ENCODE results near the gene CCDC171. TPM values are rescaled to one million over a fixed set of nuclear protein-coding genes. Genes with fewer than 3 reads are reported as not detected.

CCDC171 gene
- total RNA-seq, 3 donors from 2014 or later: 0.63 to 0.73 (median 0.71) TPM

DNA sequence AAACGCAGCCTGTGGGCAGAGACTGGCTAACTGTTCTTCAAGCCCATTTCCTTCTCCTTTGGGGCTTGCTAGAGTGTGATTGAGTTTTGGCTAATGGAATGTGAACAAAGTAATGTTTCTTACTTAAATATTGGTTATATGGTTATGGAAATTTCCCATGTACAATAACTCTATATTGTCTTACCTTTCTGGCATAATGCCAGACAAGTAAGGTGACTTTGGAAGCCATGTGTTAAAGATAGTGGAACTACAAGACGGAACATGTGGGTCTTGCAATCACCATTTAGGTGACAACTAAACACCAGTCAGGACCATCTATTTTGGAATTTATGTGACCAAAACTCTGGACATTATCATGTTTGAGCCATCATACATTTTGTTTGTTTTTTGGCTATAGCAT is 260.2 kb downstream of the CCDC171 start:
- H3K36me3 Mint-ChIP-seq (ENCODE audit: insufficient read depth): no peaks in the 10 kb centered on the region
- ATAC-seq (no peak), DNase-seq (no peak)
- no peak overlapping the region for H3K4me3 Mint-ChIP-seq
- H3K9me3 Mint-ChIP-seq: peaks cover 5% of the 10 kb centered on the region
- H3K27me3 Mint-ChIP-seq (ENCODE audit: low read depth): peaks cover 3% of the 10 kb centered on the region
- no peaks in the 10 kb centered on the region for H3K4me1 Mint-ChIP-seq (ENCODE audit: low read depth)

DNA sequence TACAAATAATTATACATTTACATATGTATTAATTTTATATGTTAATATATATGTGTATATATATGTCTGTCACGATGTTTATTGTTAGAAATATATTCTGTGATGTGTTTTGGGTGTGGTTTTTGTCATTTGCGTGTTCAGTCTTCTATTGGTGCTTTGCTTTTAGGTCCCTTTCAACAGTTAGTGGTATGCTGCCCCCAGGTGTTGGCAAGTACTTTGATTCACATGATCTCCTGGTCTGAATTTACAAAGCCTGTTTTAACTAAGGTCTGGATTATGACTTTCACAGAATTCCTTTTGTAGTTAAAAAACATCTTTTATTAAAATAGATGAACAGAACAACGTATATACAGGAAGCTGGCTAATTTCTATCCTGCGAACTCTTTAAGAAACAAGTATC is 271.5 kb downstream of the CCDC171 start:
- no peaks in the 10 kb centered on the region for H3K36me3 Mint-ChIP-seq (ENCODE audit: insufficient read depth)
- H3K9me3 Mint-ChIP-seq: no peaks in the 10 kb centered on the region
- no peak overlapping the region for H3K4me3 Mint-ChIP-seq
- no peaks in the 10 kb centered on the region for H3K27me3 Mint-ChIP-seq (ENCODE audit: low read depth)
- H3K4me1 Mint-ChIP-seq (ENCODE audit: low read depth): no peaks in the 10 kb centered on the region
- DNase-seq (no peak), ATAC-seq (no peak)

DNA sequence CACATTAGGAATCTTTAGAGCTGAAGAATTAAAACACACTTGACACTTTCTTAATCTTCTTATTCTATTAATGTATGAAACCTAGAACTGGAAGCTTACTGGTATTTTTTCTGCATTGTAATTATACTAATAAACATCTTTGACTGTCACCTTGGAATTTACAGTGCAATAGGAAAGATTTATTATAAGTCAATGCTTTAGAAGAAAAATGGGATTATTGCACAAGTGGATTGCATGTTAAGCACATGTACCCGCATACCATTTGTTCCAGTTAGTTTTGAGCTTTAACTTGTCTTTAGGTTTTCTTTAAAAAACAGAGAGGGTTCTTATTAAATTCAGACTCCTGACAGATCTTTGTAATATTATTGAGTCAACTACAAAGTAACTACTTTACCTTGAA is 278.5 kb downstream of the CCDC171 start:
- ATAC-seq: no peak
- DNase-seq: no peak
- H3K36me3 Mint-ChIP-seq (ENCODE audit: insufficient read depth): no peaks in the 10 kb centered on the region
- H3K4me1 Mint-ChIP-seq (ENCODE audit: low read depth): no peaks in the 10 kb centered on the region
- H3K4me3 Mint-ChIP-seq: no peak overlapping the region
- no peaks in the 10 kb centered on the region for H3K9me3 Mint-ChIP-seq
- H3K27me3 Mint-ChIP-seq (ENCODE audit: low read depth): no peaks in the 10 kb centered on the region

- no peak for DNase-seq
- no peaks in the 10 kb centered on the region for H3K4me1 Mint-ChIP-seq (ENCODE audit: low read depth)
- no peak for ATAC-seq
- no peaks in the 10 kb centered on the region for H3K36me3 Mint-ChIP-seq (ENCODE audit: insufficient read depth)
- H3K4me3 Mint-ChIP-seq: no peak overlapping the region
- no peaks in the 10 kb centered on the region for H3K27me3 Mint-ChIP-seq (ENCODE audit: low read depth)
- H3K9me3 Mint-ChIP-seq: no peaks in the 10 kb centered on the region
Observed at GRCh38 chr9:15834541-15834940, 281.7 kb downstream of the CCDC171 start.

GRCh38 chr9:15837079-15837679 is 284.3 kb downstream of the CCDC171 start:
- DNase-seq (no peak), ATAC-seq (no peak)
- no peaks in the 10 kb centered on the region for H3K9me3 Mint-ChIP-seq
- no peaks in the 10 kb centered on the region for H3K36me3 Mint-ChIP-seq (ENCODE audit: insufficient read depth)
- H3K4me3 Mint-ChIP-seq: no peak overlapping the region
- H3K27me3 Mint-ChIP-seq (ENCODE audit: low read depth): no peaks in the 10 kb centered on the region
- H3K4me1 Mint-ChIP-seq (ENCODE audit: low read depth): no peaks in the 10 kb centered on the region

DNA sequence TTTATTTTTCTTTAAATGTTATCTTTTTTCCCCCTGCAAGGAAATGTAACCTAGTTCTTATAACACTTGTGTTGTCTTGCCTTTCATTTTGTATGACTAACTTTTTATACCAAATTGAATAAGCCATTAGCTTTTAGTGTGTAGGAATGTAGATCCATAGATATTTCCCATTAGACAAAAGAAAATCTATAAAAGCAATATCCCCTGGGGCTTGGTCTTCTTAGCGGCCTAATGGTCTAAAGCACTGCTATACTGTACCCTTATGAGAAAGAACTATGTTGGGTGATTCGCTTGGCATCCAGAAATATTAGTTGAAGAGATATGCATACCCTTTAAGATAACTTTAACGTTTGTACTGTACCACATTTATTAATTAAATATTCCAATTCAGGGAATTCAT is 289.2 kb downstream of the CCDC171 start:
- H3K36me3 Mint-ChIP-seq (ENCODE audit: insufficient read depth): no peaks in the 10 kb centered on the region
- no peak for ATAC-seq
- H3K4me3 Mint-ChIP-seq: no peak overlapping the region
- H3K27me3 Mint-ChIP-seq (ENCODE audit: low read depth): no peaks in the 10 kb centered on the region
- H3K9me3 Mint-ChIP-seq: no peaks in the 10 kb centered on the region
- H3K4me1 Mint-ChIP-seq (ENCODE audit: low read depth): no peaks in the 10 kb centered on the region
- no peak for DNase-seq

DNA sequence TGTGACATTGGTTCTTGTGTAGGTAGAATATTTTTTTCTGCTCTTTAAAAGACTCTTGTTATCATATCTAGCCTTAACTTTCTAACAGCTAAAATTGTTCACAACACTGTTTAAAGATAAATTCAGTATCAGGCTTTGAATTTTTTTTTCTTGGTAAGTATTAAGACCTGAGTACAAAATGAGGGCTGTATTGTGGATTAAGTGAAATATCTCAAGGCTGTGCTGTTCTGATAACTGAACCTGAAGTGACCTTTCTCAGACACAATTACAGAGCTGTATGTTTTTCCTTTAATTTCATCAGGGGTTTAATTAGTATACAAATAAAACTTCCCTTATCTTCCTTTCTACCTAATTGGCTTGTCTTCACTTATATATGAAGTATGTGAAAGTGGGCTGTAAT is 290.5 kb downstream of the CCDC171 start:
- ATAC-seq (no peak), DNase-seq (no peak)
- Mint-ChIP-seq H3K27me3 (ENCODE audit: low read depth) (no peaks in the 10 kb centered on the region), H3K4me1 (ENCODE audit: low read depth) (no peaks in the 10 kb centered on the region), H3K4me3 (no peak overlapping the region), H3K9me3 (no peaks in the 10 kb centered on the region), H3K36me3 (ENCODE audit: insufficient read depth) (no peaks in the 10 kb centered on the region)

DNA sequence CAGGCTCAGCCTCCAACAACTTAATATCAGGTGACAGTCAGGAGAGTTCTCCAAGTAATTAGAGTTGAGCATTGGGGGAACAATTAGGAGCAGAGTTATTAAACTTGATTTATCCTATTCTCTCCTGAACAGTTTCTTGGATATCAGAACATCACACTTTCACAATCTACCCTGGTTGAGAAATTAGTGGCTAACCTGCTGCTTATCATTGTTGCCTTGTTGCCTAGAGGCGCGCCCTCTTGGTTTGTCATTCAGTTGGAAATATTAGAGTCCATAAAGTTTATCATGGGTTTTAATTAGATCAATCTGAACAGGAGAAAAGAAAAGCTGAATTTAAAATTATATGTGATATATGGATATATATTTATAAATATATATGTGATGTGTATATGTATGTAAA is 291.1 kb downstream of the CCDC171 start:
- no peak overlapping the region for H3K4me3 Mint-ChIP-seq
- H3K9me3 Mint-ChIP-seq: no peaks in the 10 kb centered on the region
- no peaks in the 10 kb centered on the region for H3K36me3 Mint-ChIP-seq (ENCODE audit: insufficient read depth)
- no peaks in the 10 kb centered on the region for H3K27me3 Mint-ChIP-seq (ENCODE audit: low read depth)
- H3K4me1 Mint-ChIP-seq (ENCODE audit: low read depth): no peaks in the 10 kb centered on the region
- DNase-seq (no peak), ATAC-seq (no peak)

- no peaks in the 10 kb centered on the region for H3K4me1 Mint-ChIP-seq (ENCODE audit: low read depth)
- ATAC-seq: no peak
- no peaks in the 10 kb centered on the region for H3K36me3 Mint-ChIP-seq (ENCODE audit: insufficient read depth)
- no peak overlapping the region for H3K4me3 Mint-ChIP-seq
- no peaks in the 10 kb centered on the region for H3K27me3 Mint-ChIP-seq (ENCODE audit: low read depth)
- no peaks in the 10 kb centered on the region for H3K9me3 Mint-ChIP-seq
- DNase-seq: no peak
Observed at GRCh38 chr9:15846611-15847010, 293.8 kb downstream of the CCDC171 start.

- Mint-ChIP-seq H3K27me3 (ENCODE audit: low read depth) (no peaks in the 10 kb centered on the region), H3K4me3 (no peak overlapping the region), H3K9me3 (no peaks in the 10 kb centered on the region), H3K36me3 (ENCODE audit: insufficient read depth) (no peaks in the 10 kb centered on the region), H3K4me1 (ENCODE audit: low read depth) (no peaks in the 10 kb centered on the region)
- DNase-seq (no peak), ATAC-seq (no peak)
Observed at GRCh38 chr9:15849871-15850270, 297.0 kb downstream of the CCDC171 start.

DNA sequence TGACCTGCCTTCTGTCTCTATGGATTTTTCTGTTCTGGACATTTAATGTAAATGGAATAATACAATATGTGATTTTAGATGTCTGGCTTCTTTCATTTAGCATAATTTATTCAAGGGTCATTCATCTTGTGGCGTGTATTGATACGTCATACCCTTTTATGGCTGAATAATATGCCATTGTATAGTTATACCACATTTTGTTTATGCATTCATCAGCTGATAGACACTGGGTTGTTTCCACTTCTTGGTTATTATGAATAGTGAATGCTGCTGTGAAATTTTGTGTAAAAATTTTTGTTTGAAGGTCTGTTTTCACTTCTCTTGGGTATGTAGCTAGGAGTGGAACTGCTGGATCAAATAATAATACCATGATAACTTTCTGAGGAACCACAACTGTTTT is 298.9 kb downstream of the CCDC171 start:
- no peaks in the 10 kb centered on the region for H3K4me1 Mint-ChIP-seq (ENCODE audit: low read depth)
- ATAC-seq (no peak), DNase-seq (no peak)
- no peak overlapping the region for H3K4me3 Mint-ChIP-seq
- H3K36me3 Mint-ChIP-seq (ENCODE audit: insufficient read depth): no peaks in the 10 kb centered on the region
- H3K27me3 Mint-ChIP-seq (ENCODE audit: low read depth): no peaks in the 10 kb centered on the region
- H3K9me3 Mint-ChIP-seq: no peaks in the 10 kb centered on the region

DNA sequence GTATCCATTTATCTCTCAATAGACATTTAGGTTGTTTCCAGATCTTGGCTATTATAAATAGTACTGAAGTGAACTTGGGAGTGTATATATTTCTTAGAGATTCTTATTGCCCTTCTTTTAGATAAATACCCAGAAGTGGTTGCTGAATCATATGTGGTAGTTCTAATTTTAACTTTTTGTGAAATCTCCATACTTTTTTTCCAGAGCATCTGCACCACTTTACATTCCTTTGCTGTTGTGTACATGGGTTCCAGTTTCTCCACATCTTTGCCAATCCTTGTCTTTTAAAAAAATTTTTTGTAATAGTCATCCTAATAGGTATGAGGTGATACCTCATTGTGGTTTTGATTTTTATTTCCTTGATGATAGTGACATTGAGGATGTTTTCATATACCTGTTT is 303.7 kb downstream of the CCDC171 start:
- Mint-ChIP-seq H3K4me1 (ENCODE audit: low read depth) (no peaks in the 10 kb centered on the region), H3K36me3 (ENCODE audit: insufficient read depth) (no peaks in the 10 kb centered on the region), H3K9me3 (no peaks in the 10 kb centered on the region), H3K4me3 (no peak overlapping the region), H3K27me3 (ENCODE audit: low read depth) (no peaks in the 10 kb centered on the region)
- ATAC-seq (no peak), DNase-seq (no peak)

DNA sequence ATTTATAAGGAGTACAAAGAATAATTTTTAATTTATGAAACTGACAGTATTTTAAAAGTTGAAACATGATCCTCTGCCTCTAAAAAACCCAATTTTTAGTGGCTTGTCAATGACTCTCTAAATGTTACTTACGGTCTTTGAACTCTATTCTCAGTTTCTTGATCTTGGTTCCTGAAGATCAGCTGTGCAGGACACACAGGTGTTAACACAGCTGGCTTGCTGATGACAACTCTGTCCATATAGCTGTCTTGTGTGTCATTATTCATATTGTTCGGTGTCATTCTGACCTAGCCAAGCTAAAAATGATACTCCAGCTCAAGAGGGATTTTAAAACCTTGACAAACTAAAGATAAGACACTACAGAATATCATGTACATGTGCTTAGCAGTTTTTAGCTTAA is 314.5 kb downstream of the CCDC171 start:
- no peak for DNase-seq
- no peak overlapping the region for H3K4me3 Mint-ChIP-seq
- no peaks in the 10 kb centered on the region for H3K9me3 Mint-ChIP-seq
- ATAC-seq: no peak
- no peaks in the 10 kb centered on the region for H3K36me3 Mint-ChIP-seq (ENCODE audit: insufficient read depth)
- H3K4me1 Mint-ChIP-seq (ENCODE audit: low read depth): no peaks in the 10 kb centered on the region
- H3K27me3 Mint-ChIP-seq (ENCODE audit: low read depth): peaks cover 4% of the 10 kb centered on the region

DNA sequence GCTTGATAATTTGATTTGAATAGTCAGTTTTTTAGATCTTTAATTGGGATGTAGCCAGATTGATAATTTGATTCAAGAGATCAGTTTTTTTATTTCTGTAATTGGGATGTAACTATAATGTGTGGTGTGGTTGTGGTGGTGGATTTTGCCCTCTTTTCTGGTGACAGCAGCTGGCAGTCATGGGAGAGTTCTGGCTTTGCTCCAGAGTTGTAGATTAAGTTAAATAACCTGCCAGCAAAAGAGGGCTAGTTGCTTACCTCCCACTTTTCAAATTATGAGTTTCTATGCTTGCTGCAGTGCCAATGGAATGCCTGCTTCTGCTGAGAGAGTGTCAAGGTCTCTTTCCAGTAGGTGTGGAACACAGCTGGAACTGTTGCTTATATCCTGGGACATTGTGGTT is 315.1 kb downstream of the CCDC171 start:
- DNase-seq (no peak), ATAC-seq (no peak)
- H3K27me3 Mint-ChIP-seq (ENCODE audit: low read depth): peaks cover 4% of the 10 kb centered on the region
- no peaks in the 10 kb centered on the region for H3K9me3 Mint-ChIP-seq
- H3K36me3 Mint-ChIP-seq (ENCODE audit: insufficient read depth): no peaks in the 10 kb centered on the region
- no peaks in the 10 kb centered on the region for H3K4me1 Mint-ChIP-seq (ENCODE audit: low read depth)
- H3K4me3 Mint-ChIP-seq: no peak overlapping the region

GRCh38 chr9:15873573-15874177 is 320.8 kb downstream of the CCDC171 start:
- Mint-ChIP-seq H3K27me3 (ENCODE audit: low read depth) (peaks cover 2% of the 10 kb centered on the region), H3K9me3 (no peaks in the 10 kb centered on the region), H3K4me3 (no peak overlapping the region), H3K36me3 (ENCODE audit: insufficient read depth) (no peaks in the 10 kb centered on the region), H3K4me1 (ENCODE audit: low read depth) (no peaks in the 10 kb centered on the region)
- ATAC-seq: no peak
- DNase-seq: no peak
